Ascending aorta (tissue), 2 donors: ENCODE results near the gene ADAMTS17. TPM values are rescaled to one million over a fixed set of nuclear protein-coding genes. Genes with fewer than 3 reads are reported as not detected.

ENCODE experiments used
- DNase-seq, 2 donors: peaks; one replicate each; pipeline ENCODE4 v3.0.0-alpha.2; 2019; ENCODE audit warnings: low spot score in 2 of 2
- H3K27ac ChIP-seq, 2 donors: fragments of 200-600 bp; sonication (generic); one replicate each; pipeline ENCODE4 v1.5.1; 2016 to 2017; ENCODE audit warnings: mild to moderate bottlenecking in 1 of 2
- H3K27me3 ChIP-seq: fragments of 200-600 bp; sonication (generic); one replicate; pipeline ENCODE4 v1.5.1; 2017
- H3K36me3 ChIP-seq, 2 donors: fragments of 200-600 bp; sonication (generic); one replicate each; pipeline ENCODE4 v1.5.1; 2016
- H3K4me1 ChIP-seq, 2 donors: fragments of 200-600 bp; sonication (generic); one replicate each; pipeline ENCODE4 v1.5.1; 2016 to 2017; ENCODE audit warnings: mild to moderate bottlenecking in 1 of 2
- H3K4me3 ChIP-seq, 2 donors: fragments of 200-600 bp; sonication (generic); one replicate each; pipeline ENCODE4 v1.5.1; 2016 to 2017; ENCODE audit warnings: mild to moderate bottlenecking in 1 of 2
- H3K9me3 ChIP-seq, 2 donors: fragments of 200-600 bp; sonication (generic); one replicate each; pipeline ENCODE4 v1.5.1; 2016
- intact Hi-C: fragments of 100-400 bp; cut with DNase I; formaldehyde crosslinking; loops from one replicate; pipeline ENCODE4 v1.15.1; 2023
- total RNA-seq: library from RNA; depleted of rRNA; stranded (reverse); fragments of >200 nt; gene quantifications from one replicate; pipeline ENCODE4 v1.1.0, GENCODE V29; 2016
- TF ChIP-seq, protein P1 (sequence below), 3 experiments: fragments of 200-600 bp in 2 of 3; fragments of 450-650 bp in 1 of 3; sonication (generic) in 2 of 3; IDR thresholded peaks; one replicate each; pipeline ENCODE4 v1.5.1; 2016 to 2019; ENCODE audit warnings: antibody characterized with exemption in 3 of 3, mild to moderate bottlenecking in 1 of 3, moderate library complexity in 1 of 3

Gene ADAMTS17
- total RNA-seq, 1 donor from 2014 or later: 2.8 TPM

DNA sequence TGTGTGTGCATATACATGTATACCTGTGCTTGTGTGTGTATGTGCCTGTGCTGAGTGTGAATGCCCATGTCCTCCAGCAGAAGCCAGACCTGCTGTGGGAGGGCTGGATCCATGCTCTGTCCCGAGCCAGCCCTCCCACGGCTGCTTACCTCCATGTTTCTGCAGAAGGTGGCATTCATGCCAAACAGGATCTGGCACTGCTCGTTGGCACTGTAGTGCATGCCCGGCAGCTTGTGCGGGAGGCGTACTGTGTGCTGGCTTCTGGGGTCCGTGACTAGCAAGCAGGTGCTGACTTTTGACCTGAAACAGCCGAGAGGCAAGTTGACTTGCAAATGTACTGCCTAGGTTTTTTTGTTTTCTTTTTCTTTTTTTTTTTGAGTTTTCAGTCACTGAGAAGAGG is 189.3 kb downstream of the ADAMTS17 start:
- Histone ChIP-seq H3K9me3 (peaks cover 13 to 15% of the 10 kb centered on the region in 2 donors), H3K4me3 (no peak overlapping the region), H3K4me1 (no peaks in the 10 kb centered on the region), H3K27ac (no peak overlapping the region), H3K36me3 (peaks cover 0 to 5% of the 10 kb centered on the region in 2 donors), H3K27me3 (no peaks in the 10 kb centered on the region)
- no peak for DNase-seq
- TF ChIP-seq, protein P1, sequence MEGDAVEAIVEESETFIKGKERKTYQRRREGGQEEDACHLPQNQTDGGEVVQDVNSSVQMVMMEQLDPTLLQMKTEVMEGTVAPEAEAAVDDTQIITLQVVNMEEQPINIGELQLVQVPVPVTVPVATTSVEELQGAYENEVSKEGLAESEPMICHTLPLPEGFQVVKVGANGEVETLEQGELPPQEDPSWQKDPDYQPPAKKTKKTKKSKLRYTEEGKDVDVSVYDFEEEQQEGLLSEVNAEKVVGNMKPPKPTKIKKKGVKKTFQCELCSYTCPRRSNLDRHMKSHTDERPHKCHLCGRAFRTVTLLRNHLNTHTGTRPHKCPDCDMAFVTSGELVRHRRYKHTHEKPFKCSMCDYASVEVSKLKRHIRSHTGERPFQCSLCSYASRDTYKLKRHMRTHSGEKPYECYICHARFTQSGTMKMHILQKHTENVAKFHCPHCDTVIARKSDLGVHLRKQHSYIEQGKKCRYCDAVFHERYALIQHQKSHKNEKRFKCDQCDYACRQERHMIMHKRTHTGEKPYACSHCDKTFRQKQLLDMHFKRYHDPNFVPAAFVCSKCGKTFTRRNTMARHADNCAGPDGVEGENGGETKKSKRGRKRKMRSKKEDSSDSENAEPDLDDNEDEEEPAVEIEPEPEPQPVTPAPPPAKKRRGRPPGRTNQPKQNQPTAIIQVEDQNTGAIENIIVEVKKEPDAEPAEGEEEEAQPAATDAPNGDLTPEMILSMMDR (IDR thresholded peaks at IDR 0.05): no peak
- intact Hi-C loops: no loop called here

DNA sequence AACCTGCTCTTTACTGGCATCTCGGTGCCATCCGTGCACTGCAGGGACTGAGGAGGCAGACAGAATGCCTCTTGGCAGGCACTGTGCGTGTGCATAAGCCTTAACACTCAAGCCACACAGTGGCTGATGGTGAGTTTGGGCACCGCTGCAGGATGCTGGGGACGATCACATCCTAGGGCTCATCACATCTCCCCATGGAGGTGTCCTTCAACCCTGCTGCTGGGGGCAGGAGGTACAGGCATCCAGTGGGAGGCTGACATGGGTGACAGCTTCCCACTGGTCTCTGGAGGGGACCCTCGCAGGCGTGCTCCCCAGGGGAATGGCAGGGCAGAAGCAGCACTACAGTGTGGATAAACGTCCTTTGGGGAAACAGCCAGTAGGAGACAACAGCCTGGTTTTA is 190.9 kb downstream of the ADAMTS17 start:
- H3K9me3 ChIP-seq: peaks cover 13 to 15% of the 10 kb centered on the region in 2 donors
- TF ChIP-seq, protein P1 (IDR thresholded peaks at IDR 0.05): no peak
- H3K4me1 ChIP-seq: no peaks in the 10 kb centered on the region
- no peaks in the 10 kb centered on the region for H3K27me3 ChIP-seq
- intact Hi-C loops: no loop called here
- no peak overlapping the region for H3K27ac ChIP-seq
- no peak for DNase-seq
- H3K4me3 ChIP-seq: no peak overlapping the region
- H3K36me3 ChIP-seq: peaks cover 0 to 5% of the 10 kb centered on the region in 2 donors

DNA sequence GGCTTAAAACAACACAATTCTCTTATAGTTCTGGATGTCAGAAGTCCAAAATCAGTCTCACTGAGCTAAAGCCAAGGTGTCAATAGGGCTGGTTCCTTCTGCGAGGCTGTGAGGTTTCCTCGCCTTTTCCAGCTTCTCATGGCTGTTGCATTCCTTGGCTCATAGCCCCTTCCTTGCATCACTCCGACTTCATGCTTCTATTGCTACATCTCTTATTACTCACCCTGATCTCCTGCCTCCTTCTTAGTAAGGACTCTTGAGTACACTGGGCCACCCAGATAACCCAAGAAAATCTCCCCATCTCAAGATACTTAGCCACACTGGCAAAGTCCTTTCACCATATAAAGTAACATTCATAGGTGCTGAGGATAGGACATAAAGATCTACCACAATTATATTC is 193.9 kb downstream of the ADAMTS17 start:
- Histone ChIP-seq H3K27ac (no peak overlapping the region), H3K4me3 (no peak overlapping the region), H3K9me3 (peaks cover 13 to 15% of the 10 kb centered on the region in 2 donors), H3K27me3 (no peaks in the 10 kb centered on the region), H3K4me1 (no peaks in the 10 kb centered on the region), H3K36me3 (peaks cover 0 to 5% of the 10 kb centered on the region in 2 donors)
- TF ChIP-seq, protein P1 (IDR thresholded peaks at IDR 0.05): no peak
- no peak for DNase-seq
- intact Hi-C loops: no loop called here

DNA sequence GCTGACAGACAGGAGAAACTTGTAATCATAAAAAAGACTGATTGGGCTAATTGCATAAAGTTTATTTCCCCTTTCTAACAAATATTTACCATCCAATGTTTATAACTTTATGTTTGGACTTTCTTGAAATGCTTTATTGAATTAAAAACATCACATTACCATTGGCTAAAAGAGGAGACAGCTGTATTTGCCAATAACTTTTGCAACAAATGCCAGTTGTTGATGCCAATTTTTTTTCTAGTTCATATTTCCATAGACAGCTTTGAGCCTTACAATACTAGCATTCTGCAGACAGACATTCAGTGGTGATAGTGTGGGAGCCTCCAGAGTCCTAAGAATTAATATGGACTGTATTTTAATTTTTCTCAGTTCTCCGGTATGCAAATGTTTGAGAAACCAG is 198.4 kb downstream of the ADAMTS17 start:
- H3K27me3 ChIP-seq: no peaks in the 10 kb centered on the region
- H3K4me1 ChIP-seq: peaks cover 4 to 7% of the 10 kb centered on the region in 2 donors
- TF ChIP-seq, protein P1 (IDR thresholded peaks at IDR 0.05): no peak
- intact Hi-C loops: no loop called here
- DNase-seq: no peak
- H3K36me3 ChIP-seq: no peaks in the 10 kb centered on the region
- H3K27ac ChIP-seq: no peak overlapping the region
- H3K4me3 ChIP-seq: no peak overlapping the region
- peaks cover 6 to 8% of the 10 kb centered on the region in 2 donors for H3K9me3 ChIP-seq

DNA sequence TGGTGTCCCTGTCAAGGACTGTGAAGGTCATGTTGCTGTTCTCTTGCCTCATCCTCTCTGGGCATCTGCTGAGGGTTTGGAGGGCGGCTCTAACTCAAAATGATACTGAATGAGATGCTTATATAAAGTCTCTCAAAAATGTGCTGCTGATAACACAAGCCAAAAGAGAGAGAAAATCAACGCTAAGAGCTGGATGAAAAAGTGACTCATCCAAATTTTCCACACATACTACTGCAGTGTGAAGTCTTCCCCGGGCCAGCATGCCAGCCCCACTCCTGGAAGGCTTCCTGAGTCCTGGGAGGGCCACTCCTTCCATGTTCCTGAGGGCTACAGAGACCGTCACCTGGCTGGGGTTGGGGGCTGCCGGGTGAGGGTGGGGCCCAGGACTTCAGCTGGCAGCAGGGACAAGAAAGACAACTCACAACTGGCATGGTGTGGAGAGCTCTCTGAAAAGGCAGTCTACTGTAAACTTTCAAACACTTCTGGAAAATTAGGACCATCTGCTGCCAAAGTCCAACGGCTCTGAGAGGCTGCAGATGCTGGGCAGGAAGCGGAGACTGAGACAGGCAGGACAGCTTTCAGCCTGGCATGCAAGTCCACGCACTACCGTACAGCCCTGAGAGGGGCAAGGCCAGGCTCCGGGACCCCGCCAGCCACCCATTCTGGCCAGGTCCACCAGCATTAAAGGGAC is 200.3 kb downstream of the ADAMTS17 start:
- Histone ChIP-seq H3K4me3 (no peak overlapping the region), H3K27me3 (no peaks in the 10 kb centered on the region), H3K27ac (no peak overlapping the region), H3K9me3 (no peaks in the 10 kb centered on the region), H3K4me1 (peaks cover 4 to 7% of the 10 kb centered on the region in 2 donors), H3K36me3 (no peaks in the 10 kb centered on the region)
- no peak for DNase-seq
- TF ChIP-seq, protein P1 (IDR thresholded peaks at IDR 0.05): no peak
- intact Hi-C loops: no loop called here
